COLO668 (cell line): ENCODE data around the gene NDUFB3.

Experiments
- DNase-seq: peaks from one replicate; lab custom pipeline; 2025; ENCODE audit not compliant: unreplicated experiment; lab: John Stamatoyannopoulos, UW

The NDUFB3 gene

DNA sequence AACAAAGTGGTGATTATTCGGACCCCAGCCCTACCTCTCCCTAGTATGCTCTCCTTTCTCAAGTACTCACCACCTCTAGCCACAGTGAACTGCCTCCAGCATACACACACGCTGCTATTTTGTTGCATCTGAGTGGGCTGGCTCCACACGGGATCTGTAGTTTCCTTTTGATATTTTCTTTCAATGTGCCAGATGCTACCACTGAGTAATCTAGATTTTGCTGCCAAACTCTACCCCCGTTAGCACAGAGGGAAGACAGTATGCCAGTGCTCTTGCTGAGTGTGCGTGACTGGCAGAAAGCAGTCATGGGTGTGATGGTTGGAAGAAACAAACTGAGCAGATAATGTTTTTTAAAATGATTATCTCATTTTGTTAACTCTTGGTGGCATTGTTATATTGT lies 55.8 kb downstream of the NDUFB3 start:
- DNase-seq = no peak

DNA sequence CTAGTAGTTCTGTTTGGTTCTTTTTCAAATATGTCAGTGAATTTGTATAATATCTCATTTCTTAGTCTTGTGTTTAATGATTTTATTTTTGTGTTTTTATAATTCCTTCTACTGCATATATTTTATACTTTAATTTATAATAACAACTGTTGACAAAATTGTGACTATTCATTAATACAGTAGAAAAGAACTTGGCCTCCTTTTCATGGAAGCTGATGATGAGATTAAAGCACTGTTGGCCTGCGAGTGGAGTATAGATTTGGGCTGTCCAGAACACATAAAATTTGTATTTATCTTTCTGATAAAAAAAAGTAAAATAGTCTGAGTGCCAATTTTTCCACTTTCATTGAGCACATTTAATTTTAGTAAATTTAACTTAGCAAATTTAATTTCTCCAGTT lies 56.2 kb downstream of the NDUFB3 start:
- no peak for DNase-seq

DNA sequence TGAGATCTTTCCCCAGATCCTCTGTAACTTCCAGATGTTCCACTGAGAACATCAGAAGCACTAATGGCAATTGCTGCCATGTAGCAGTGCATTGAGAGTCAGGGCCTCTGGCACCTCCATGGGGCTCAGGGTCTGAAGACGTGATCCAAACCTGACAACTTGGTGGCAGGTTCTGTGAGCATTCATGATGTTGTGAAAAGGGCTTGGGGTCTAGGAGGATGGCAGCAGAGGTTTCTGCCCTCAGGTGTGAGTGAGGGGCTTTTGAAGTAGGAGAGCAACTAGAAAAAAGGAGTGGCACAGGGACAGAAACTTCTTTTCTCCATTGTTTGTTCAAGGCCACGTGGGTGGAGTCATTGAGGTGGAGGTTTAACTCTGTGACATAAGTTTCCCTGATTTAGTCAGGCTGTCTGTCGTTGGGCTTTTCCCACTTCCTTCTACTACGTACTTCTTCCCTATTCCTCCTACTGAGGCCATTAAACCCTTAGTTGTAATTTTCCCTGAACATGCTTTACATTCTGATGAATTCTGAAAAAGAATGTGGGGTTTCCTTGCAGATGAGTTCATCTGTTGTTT lies 57.2 kb downstream of the NDUFB3 start:
- DNase-seq = no peak

DNA sequence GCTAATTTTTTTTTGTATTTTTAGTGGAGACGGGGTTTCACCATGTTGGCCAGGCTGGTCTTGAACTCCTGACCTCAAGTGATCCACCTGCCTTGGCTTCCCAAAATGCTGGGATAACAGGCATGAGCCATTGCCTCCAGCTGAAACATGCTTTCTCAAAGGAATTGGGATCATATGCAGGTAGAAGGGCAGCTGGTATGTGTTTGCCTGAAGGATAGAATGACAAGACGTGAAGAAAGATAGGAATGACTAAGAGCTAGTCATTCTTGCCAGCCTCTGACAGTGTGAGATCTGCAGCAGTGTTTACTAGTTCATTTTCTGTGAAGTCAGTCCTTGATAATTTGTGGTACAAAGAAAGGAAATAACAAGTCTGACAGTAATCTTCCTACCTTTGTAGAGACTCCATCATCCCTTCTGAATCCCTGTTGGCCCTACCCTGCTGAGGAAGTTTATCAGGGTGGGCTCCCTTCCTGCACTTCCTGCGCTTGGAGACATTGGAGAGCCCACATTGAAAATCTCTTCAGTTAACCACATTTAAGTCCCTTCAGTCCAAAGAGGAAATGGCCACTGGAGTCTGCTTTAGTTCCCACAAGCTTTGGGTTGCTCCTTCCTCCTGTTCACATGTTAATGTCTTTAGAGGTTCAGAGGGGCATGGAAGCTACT lies 58.9 kb downstream of the NDUFB3 start:
- DNase-seq = no peak

DNA sequence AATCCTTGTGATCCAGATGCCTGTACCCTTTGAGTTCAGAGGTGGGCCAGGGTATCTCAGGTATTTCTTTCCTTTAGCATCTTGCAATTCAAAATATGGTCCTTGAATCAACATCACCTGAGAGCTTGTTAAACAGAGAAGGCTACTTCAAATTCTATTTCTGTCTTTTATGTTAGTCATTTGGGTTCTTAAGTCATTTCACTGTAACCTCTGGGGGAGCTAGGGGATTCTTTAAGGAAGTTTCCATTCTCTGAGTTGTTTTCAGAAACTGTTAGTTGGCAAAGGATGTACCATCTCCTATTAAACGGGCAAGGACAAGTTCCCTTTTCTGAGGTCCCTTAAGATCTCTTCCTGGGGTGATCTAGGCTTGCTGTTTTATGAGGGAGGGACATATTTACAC lies 60.7 kb downstream of the NDUFB3 start:
- DNase-seq = no peak
